ENCODE results near the gene MAZ.

The MAZ gene

DNA sequence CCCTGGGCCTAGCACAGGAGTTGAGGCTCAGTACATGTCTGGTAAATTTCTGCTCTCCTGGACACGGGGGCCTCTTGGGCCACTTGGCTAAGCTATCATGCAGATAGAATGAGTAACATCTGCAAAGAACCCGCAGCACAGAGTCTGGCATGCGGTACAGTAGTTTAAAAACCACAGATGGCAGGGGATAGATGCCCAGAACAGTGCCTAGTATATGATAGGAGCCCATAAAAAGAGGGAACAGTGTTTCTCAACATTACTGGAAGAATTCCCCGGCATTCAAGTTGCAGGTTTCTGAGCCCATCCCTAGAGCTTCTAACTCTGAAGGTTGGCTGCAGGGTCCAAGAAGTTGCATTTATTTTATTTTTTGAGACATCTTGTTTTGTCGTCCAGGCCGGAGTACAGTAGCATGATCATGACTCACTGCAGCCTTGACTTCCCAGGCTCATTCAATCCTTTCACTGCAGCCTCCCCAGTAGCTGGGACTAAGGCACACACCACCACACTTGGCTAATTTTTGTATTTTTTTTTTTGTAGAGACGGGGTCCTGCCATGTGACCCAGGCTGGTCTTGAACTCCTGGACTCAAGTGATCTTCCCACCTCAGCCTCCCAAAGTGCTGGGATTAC lies 50.9 kb downstream of the MAZ start:
- DNase-seq (ENCODE audit: low spot score) = peak; percentile 67

- no peak for DNase-seq (ENCODE audit: low spot score)
These were observed 52.0 kb downstream of the MAZ start for GRCh38 chr16:29858149-29858849.

GRCh38 chr16:29858974-29859373 lies 52.6 kb downstream of the MAZ start:
- DNase-seq (ENCODE audit: low spot score) = no peak

GRCh38 chr16:29860218-29860617 lies 53.9 kb downstream of the MAZ start:
- no peak for DNase-seq (ENCODE audit: low spot score)
